GM21786 (cell line): ENCODE data around the gene OCIAD1.
"Not testable (repeated sequence)": the region's sequence is repeated elsewhere in the genome, so short reads cannot be mapped to it uniquely, and the experiment has no call there.

ENCODE experiments used
- ATAC-seq: cut with Tn5 transposase; IDR thresholded peaks from one replicate; pipeline ENCODE4 v1.9.1; 2021; ENCODE audit not compliant: unreplicated experiment

OCIAD1 gene

DNA sequence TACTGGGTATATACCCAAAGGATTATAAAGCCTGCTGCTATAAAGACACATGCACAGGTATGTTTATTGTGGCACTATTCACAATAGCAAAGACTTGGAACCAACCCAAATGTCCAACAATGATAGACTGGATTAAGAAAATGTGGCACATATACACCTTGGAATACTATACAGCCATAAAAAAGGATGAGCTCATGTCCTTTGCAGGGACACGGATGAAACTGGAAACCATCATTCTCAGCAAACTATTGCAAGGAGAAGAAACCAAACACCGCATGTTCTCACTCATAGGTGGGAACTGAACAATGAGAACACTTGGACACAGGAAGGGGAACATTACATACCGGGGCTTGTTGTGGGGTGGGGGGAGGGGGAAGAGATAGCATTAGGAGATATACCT is 58.9 kb downstream of the OCIAD1 start:
- not testable (repeated sequence) for ATAC-seq

DNA sequence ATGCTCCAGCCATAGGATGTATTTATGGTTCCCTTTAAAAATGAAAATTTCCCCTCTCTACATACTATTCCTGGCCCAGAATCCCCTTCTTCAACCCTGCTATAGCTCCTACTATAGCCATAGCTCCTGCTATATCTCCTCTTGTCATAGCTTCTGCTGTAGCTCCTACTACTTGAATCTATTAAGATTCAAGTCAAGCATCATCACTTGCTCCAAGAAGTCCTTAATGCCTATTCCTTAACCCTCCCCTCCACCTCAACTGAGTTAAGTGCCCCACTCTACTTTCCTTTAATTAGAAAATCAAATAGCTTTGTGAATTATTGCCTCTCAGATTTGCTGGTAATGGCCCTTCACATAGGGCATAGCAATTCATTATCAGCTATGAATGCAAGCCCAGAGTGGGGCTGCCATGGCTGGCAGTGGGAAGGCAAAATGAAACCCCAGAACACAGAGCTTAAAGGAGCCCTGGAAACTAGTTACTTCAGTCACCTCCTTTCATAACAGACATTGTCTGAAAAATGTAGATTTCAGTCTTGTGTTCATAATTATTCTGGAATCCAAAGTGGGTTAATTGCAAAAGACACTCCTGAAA is 60.2 kb downstream of the OCIAD1 start:
- ATAC-seq, result no peak

DNA sequence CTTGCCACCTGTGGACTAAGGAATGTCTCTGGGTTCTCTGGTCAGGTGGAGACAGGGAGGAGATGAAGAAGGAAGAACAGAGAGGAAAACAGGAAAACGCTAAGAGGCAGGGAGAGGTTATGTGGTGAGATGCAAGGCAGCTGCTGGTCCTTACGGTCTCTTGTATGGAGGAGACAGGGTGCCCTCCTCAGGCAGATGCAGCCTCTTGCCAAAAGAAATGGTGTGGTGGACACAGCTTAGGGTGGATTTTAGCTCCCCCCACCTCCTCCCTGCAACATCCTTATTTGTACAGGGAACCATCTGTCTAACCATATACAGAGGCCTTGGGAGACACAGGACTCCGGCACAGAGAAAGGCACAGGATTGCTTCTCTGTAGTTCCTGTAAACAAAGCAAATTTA is 66.0 kb downstream of the OCIAD1 start:
- ATAC-seq, result no peak

DNA sequence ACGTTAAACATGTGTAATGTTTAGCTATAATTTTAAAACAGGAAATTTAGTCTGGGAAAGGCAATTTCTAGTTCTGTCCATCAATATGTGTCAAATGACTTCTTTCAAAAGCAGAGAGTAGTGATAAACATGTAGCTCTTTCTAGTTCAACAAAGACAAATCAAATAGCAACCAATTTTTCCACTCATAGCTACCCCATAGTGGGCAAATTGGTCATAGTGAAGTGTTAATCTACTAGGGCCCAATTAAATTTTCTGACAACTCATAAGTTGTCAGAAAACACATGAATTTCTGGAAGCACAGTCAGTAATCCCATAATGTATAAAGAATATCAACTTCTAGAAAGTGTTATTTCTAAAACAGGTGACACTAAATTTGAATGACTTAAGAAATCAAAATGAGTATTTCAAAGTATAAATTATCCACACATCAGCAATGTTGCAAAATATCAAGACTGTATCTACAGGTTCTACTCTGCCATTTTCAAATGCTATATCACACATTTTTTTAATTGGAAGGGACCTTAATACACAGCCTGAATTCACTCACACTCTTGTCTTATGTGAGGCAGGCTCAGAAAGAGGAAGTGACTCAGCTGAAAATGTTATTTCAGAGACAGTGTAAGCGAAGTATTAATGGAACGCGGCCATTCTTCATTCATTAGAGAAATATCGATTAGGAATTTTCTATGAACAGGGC is 68.0 kb downstream of the OCIAD1 start:
- ATAC-seq, result peak; percentile 81

DNA sequence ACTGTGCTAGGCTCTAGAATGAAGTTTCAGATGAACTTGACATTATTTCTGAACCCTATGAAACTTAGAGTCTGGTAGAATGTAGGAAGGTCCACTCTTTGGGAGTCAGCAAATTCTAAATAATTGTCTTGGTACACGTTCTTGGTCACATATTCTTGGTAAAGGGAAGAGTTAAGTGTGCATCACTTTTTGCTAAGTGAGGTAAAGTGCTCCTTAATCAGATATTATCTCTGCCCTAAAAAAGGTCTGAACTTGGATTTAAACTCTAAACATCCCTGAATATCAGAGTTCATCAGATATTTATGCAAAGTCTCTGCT is 68.5 kb downstream of the OCIAD1 start:
- peak; percentile 10 for ATAC-seq

DNA sequence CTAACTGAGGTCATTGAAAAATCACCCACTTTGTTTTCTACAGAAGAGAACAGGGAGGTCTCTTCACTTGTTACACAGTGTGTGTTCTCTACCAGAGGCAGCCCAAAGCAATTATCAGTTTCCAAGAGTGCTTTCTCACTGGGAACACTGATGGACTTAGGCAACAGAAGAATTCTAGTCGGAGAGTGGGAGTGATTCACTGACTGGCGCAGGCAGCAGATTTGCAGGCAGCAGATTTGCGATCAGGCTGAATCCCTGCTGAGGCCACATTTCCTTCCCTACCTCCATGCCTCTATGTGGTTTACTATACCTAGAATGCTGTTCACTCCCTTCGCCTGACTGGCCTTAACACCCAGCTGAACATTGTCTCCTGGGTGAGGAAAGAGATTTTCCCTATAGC is 69.1 kb downstream of the OCIAD1 start:
- no peak for ATAC-seq

DNA sequence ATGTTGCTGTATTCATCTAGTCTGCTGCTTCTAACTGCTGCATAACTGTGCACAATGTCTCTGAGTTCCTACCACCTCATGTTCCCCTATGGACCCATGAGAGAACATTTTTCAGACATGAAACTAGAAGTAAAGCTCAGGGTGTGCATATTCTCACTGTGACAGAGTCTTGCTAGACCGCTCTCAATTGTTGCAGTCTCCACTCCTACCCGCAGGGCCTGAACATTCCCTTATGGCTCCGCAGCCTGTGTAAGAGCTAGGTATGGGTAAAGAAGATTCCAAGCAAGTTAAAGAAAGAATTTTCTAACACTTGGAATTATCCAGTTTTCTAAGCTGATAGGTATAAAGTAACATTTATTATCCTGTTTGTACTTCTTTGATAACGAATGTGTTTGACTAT is 70.3 kb downstream of the OCIAD1 start:
- ATAC-seq, result no peak

DNA sequence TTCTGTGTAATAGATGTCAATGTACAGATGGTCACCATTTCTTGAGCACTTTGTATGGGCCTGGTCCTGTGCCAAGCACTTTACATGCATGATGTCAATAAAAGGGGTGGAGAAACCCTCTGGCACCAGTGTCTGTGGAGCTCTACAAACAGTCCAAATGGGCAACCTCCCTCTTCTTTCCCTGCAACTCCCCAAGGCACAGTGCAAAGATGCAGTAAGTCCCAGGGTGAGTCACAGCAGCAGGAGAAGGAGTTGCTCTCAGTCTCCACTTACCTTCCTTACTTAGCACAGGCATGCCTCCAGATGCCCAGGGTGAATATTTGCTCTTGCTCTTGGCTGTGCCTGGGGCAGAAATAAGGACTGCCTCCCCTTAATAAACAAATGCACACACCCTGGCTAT is 71.4 kb downstream of the OCIAD1 start:
- no peak for ATAC-seq

DNA sequence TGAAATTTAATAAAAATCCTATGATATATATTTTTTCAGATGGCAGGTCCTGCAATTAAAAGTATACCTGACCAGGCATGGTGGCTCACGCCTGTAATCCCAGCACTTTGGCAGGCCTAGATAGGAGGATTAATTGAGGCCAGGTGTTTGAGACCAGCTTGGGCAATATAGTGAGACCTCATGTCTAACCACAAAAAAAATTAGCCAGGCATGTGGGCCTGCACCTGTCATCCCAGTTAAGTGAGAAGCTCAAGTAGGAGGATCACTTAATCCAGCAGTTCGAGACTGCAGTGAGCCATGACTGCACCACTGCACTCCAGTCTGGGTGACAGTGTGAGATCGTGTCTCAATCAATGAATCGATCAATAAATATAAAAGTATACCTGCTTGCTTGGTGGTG is 73.2 kb downstream of the OCIAD1 start:
- ATAC-seq, result no peak

DNA sequence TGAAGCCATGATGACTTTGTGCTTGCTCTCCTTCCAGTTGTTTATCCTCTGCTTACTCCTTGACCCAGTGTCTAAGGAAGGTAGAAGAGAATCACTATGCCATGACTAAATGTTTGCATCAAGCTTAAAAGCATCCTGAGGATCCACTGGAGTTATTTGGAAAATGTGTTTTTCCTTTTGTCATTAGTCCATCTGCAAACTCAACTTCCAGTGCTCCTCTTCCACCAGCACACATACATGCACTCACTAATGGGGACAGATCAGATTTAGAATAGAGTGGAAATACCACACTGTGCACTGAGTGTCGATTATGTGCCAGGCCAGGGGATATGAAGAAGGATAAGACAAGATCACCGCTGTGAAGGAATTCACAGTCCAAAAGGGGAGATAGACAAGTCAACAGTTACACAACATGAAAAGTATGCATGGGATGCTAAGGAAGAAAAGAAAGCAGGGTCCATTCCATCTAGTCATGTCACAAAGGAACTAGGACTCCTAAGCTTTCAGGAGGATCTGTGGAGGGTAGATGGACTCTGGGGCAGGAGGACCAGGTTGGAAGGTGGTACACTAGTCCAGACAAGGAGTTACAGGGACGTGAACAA is 73.8 kb downstream of the OCIAD1 start:
- ATAC-seq, result no peak

DNA sequence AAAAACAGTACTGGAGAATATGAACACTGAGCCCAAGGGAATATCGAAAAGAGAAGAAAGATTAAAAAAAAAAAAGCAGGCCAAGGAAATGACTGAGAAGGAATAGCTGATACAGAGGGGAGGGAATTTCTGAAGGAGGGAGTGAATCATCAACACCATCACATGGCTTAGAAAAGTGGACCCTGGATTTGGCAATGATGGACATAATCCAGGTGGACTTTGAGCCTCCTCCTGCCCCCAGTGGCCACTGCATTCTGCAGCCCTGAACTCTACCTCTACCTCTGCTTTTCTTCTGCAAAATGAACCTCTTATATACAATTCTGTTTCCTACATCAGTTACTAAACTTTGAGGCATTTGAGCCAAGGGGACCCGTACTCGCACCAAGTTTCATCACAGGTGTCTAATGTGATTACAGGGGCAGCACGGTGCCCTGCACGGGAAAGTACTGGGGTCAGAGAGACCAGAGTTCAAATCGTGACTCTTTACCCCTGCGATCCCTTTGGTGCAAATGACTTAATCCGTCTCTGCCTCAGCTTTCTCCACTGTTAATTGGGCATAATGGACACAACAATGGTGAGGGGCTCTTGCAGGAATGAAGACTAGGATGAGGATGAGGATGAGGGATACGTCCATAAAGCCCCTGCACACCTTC is 74.6 kb downstream of the OCIAD1 start:
- no peak for ATAC-seq

DNA sequence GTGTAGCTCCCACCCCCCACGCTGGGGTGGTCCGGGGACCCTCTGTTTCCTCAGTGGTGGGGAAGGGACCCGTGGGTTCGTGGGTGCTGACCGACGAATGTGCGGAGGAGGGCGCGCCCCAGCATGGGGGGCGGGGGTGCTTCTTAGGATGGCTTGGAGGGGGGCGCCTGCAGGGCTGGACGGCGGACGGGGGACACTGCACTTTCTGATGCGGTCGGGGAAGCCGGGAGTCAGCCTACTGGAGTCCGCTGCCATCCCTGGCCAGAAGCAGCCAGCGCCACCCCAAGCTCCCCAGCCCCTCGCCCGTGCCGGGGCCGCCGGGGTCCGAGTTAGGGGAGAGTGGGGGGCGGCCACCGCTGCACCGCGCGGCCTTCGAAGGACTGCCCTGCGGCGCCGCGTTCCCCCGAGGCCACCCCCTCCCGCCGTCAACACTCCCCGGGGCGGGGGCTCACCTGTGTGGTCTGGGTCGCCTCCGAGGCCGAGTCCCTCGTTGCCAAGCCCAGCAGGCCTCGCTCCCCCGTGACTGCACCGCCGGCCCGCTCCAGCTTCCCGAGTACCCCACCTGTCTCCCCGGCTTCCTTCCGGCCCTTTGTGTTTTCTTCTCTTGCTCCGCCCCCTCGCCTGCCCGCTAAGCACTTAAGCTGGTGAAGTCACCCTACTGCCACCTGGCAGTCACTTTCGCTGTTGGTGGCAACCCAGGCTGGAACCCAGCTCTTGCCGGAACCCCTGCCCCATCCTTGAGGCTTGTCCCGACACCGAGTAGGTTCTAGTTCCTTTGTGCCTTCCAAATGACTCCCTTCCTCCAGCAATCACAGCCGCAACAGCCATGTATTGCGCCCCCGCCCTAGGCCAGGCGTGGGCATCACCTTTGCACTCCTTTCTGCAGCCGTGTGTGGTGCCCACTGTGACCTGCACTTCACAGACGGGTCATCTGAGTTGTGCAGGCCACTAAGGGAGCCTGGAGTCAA is 75.6 kb downstream of the OCIAD1 start, which contains the start of gene OCIAD2:
Gene OCIAD2 (minus strand): TSS at position 569 of the 968 bp plus-strand sequence. CDS start 2,225 bp downstream, outside the sequence.
- ATAC-seq, result peak; percentile 98

DNA sequence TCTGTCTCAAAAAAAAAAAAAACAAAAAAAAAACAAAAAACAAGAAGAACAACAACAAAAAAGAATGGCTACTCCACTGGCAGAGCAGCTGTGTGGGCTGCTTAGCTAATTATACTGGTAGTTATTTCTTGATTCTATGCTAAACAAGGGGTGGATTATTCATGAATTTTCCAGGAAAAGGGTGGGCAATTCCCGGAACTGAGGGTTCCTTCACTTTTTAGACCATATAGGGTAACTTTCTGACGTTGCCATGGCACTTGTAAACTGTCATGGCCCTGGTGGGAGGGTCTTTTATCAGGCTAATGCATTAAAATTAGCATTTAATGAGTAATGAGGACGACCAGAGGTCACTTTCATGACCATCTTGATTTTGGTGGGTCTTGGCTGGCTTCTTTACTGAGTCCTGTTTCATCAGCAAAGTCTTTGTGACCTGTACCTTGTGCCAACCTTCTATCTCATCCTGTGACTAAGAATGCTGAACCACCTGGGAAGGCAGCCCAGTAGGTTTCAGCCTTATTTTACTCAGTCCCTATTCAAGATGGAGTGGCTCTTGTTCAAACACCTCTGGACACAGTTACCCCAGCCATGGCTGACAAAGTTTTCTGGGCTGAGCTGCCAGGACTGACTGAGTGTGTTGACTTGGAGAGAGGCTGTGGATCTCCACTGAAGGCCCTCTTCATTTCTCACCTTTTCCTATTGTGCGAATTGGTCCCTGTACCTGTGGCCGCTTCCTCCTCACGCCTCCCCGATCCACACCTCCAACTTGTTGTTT is 77.0 kb downstream of the OCIAD1 start:
- no peak for ATAC-seq

DNA sequence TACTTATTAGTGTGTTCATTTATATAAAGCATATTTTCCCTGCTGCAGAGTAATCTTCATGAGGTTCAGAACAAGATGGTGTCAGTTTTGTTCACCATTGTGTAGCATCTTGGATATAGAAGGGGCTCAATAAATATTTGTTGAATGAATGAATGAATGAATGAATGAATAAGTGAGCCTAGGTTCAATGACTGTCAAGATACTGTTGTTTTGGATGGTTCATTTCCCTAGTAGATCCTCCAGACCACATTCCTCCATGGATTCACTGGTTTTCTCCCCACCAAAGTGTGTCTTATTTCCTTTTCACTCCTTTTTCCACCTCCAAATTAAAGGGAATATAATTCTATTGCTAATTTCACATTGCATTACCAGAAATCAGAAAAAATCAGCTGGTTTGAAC is 77.8 kb downstream of the OCIAD1 start:
- no peak for ATAC-seq

DNA sequence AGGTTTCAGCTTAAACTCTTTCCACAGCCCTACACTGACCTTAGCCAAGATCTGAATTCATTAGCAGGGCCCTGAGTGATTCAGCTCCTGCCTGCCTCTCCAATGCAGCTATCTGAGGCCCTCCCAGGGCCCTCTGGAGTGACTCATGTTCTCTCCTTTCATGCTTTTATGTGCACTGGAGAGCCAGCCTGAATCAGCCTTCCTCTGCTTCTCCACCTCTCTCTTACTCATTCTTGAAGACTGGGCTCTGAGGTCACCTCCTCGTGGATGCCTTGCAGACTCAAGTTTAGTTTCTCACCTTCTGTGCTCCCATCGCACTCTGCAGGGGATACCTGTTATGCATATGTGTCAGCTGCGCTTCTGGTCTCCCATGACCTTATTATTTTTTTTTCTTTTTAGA is 78.8 kb downstream of the OCIAD1 start:
- ATAC-seq, result no peak

DNA sequence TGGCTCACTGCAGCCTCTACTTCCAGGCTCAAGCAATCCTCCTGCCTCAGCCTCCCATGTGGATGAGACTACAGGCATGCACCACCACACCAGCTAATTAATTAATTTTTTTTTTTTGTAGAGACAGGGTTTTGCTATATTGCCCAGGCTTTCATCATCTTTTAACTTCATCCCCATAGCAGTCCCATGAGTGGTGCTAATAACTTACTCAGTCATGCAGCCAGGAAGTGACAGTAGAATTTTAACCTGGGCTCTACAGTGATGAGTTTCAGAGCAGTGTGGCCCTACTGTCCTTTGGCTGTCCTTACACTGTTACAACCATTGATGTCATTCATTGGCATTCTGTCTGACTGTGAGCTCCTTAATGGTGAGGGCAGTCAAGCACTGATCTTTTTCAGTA is 79.6 kb downstream of the OCIAD1 start:
- ATAC-seq, result no peak
